Measurements from ENCODE around the gene VAT1L.

DNA sequence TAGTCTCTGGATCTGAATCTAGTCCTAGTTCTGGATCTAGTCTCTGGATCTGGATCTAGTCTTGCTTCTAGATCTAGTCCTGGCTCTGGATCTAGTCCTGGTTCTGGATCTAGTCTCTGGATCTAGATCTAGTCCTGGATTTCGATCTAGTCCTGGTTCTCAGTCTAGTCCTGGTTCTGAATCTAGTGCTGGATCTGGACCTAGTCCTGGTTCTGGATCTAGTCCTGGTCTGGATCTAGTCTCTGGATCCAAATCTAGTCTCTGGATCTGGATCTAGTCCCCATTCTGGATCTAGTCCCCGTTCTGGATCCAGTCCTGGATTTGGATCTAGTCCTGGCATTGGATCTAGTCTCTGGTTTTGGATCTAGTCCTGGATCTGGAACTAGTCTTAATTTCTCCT, 29.9 kb upstream of the VAT1L start:
- TF ChIP-seq POLR2AphosphoS5 (IDR thresholded peaks at IDR 0.05; ENCODE audit: low read depth, low read length) = no peak
- TF ChIP-seq POLR2A (IDR thresholded peaks at IDR 0.05; ENCODE audit: low read depth, low read length) = no peak
- no peak for TF ChIP-seq TAF1 (IDR thresholded peaks at IDR 0.05; ENCODE audit: borderline replicate concordance, low read depth, low read length)

Measured in GM12892 (cell line).